Activated T-cell treated with anti-CD3 and anti-CD28 coated beads for 24 hours (primary cell): ENCODE data around the gene DZIP1.
"Not testable (repeated sequence)": the region's sequence is repeated elsewhere in the genome, so short reads cannot be mapped to it uniquely, and the experiment has no call there.

Experiments
- DNase-seq: peaks from one replicate; pipeline ENCODE4 v3.0.0-alpha.2; 2020; ENCODE audit warnings: low read depth

Gene DZIP1

GRCh38 chr13:95644601-95645052, at the start of gene DZIP1:
TSS of gene DZIP1 (minus strand) at chr13:95644706. CDS start at chr13:95642029, 2,677 bp downstream.
- no peak for DNase-seq

GRCh38 chr13:95690986-95691385, 46.5 kb upstream of the DZIP1 start:
- not testable (repeated sequence) for DNase-seq

- no peak for DNase-seq
Measured at GRCh38 chr13:95689582-95689926, 45.0 kb upstream of the DZIP1 start.

GRCh38 chr13:95684960-95685359, 40.5 kb upstream of the DZIP1 start:
- not testable (repeated sequence) for DNase-seq

- no peak for DNase-seq
Measured at GRCh38 chr13:95684418-95684817, 39.9 kb upstream of the DZIP1 start.

- DNase-seq = no peak
Measured at GRCh38 chr13:95679722-95680121, 35.2 kb upstream of the DZIP1 start.

- DNase-seq = no peak
Measured at GRCh38 chr13:95678967-95679366, 34.5 kb upstream of the DZIP1 start.

GRCh38 chr13:95677564-95678266, 33.2 kb upstream of the DZIP1 start:
- no peak for DNase-seq

GRCh38 chr13:95676762-95677563, 32.5 kb upstream of the DZIP1 start, which contains the start of gene DNAJC3:
TSS of gene DNAJC3 (plus strand) at chr13:95677139. CDS start at chr13:95677256, 117 bp downstream.
- peak; percentile 98 for DNase-seq

- no peak for DNase-seq
Measured at GRCh38 chr13:95676105-95676761, 31.7 kb upstream of the DZIP1 start.

GRCh38 chr13:95671597-95671996, 27.1 kb upstream of the DZIP1 start:
- DNase-seq = no peak

- DNase-seq = not testable (repeated sequence)
Measured at GRCh38 chr13:95667235-95667634, 22.7 kb upstream of the DZIP1 start.

GRCh38 chr13:95660981-95661581, 16.6 kb upstream of the DZIP1 start:
- DNase-seq = no peak

- no peak for DNase-seq
Measured at GRCh38 chr13:95659500-95659899, 15.0 kb upstream of the DZIP1 start.

- DNase-seq = no peak
Measured at GRCh38 chr13:95656386-95657015, 12.0 kb upstream of the DZIP1 start.

- no peak for DNase-seq
Measured at GRCh38 chr13:95652821-95653220, 8.3 kb upstream of the DZIP1 start.

GRCh38 chr13:95652244-95652764, 7.8 kb upstream of the DZIP1 start:
- no peak for DNase-seq

GRCh38 chr13:95650696-95651095, 6.2 kb upstream of the DZIP1 start:
- no peak for DNase-seq

- DNase-seq = no peak
Measured at GRCh38 chr13:95647321-95647720, 2.8 kb upstream of the DZIP1 start.

- no peak for DNase-seq
Measured at GRCh38 chr13:95643936-95644598, 439 bp downstream of the DZIP1 start.

- DNase-seq = no peak
Measured at GRCh38 chr13:95643571-95643935, 953 bp downstream of the DZIP1 start.
